Umbilical cord (tissue), 2 donors: ENCODE results near the gene FBXL14. TPM values are rescaled to one million over a fixed set of nuclear protein-coding genes. Genes with fewer than 3 reads are reported as not detected.
"Not testable (repeated sequence)": the region's sequence is repeated elsewhere in the genome, so short reads cannot be mapped to it uniquely, and the experiment has no call there.

Experiments
- DNase-seq: peaks from one replicate; pipeline ENCODE4 v3.0.0-alpha.2; 2015; ENCODE audit warnings: low spot score
- total RNA-seq: library from RNA; depleted of rRNA; stranded (reverse); fragments of >200 nt; gene quantifications from one replicate; pipeline ENCODE4 v1.2.3, GENCODE V29; 2014; ENCODE audit warnings: low replicate concordance; ENCODE audit not compliant: insufficient read depth

Gene FBXL14
- total RNA-seq, 1 donor from 2014 or later = 9.6 TPM

DNA sequence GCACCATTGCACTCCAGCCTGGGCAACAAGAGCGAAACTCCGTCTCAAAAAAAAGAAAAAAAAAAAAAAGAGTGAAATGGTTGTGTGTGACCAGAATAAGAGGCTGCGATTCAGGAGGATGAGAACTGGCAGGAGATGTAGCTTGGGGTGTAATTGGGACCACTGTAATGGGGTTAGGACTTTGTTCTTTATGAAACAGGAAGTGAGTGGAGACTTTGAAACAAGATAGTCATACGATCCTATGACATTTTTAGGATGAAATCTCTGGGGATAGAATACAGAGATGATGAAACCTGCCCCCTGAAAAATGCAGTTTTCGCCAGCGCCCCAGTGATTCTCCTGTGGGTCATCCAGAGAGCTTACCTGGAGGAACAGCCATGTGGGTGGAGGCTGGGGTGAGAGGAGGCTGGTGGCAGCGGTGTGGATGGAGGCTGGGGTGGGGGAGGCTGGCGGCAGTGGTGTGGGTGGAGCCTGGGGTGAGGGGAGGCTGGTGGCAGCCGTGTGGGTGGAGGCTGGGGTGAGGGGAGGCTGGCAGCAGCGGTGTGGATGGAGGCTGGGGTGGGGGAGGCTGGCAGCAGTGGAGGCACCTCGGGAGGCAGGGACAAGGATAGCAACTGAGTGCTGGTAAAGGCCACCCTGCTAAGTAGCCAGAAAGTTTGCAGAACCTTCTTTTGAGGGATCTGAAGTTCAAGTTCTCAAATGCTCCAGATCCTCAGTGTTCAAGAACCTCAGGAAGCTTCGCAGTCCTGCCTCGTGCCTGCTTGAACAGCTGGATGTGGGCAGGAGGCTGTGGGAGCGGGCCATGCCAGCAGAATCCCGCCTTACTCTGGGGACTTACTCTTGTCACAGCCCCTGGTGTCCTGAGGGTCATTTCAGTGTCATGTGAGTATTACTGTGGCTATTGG lies 20.2 kb downstream of the FBXL14 start:
- no peak for DNase-seq

DNA sequence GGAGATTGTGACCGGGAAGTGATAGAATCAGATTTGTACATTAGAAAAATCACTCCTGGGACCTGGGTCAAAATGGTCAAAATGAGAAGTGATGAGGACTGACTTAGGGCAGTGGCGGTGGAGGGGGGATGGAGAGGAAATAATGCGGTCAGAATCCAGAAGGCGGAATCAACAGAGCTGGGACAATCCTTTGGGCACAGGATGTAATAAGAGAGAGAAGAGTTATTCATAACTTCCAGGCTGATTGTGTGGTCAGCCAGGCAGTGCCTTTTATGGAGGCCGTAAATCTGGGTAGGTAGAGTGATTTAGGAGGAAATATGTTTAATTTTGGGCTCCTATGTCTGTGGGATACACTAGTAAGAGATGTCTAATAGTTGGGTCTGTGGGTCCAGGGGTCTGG lies 21.6 kb downstream of the FBXL14 start:
- DNase-seq = no peak

DNA sequence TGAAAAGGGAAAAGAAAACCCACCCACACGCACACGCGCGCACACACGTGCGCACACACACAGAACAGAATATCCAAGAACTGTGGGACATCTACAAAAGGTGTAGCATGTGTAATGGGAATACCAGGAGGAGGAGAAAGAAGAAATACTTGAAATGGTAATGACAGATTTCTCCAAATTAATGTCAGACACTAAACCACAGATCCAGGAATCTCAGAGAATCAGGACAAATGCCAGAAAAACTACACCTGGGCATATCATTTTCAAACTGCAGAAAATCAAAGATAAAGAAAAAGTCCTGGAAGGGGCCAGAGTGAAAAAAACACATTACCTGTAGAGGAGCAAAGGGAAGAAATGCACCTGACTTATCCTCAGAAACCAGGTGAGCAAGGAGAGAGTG lies 26.5 kb downstream of the FBXL14 start:
- no peak for DNase-seq

DNA sequence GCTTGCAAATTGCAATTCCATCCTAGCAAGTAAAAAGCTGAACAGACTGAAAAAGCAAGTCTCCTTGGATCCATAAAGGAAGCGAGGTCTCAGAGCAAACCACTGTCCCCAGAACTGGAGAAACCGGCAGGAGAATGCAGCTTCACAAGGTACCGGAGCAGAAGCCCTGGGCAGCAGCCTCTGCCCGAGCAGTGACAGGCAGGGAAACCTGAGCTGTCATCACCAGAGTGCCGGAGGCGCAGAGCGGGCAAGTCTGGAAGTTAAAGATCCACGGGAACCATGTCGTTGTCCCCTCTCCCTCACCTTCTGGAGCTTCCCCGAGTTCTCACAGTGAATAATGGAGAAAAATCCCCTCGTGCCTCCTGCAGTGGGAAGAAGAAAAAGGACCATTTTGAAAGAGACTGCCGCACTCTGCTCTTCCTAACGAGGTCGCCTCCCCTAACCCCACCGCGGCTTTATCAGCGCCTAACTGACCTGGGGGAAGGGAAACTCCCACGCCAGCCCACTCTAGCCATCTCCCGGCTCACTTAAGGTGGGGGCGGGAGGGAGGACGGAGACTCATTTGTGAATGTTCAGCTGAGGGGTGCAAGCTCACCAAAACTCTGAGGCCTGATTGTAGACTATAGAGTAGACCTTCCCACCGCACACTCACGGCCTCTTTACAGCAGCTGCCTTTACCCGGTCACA lies 27.8 kb downstream of the FBXL14 start:
- DNase-seq = no peak

DNA sequence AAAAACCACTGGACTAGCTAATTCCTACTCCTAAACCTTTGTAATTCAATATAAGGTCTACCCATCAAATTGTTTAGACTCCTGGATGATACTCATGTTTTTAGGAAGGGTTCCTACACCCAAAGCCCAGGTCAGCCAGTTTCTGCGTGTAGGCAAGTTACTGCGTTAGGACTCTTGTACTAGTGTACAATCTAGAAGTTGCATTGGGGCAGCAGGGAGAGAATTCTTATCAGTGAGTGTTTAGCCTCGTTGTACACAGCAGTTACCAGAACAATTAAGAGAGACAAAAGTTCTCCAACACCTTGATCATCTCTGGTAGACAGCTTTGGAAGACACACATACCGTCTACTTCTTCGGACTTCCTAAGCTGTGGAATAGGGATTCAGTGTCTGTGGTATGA lies 29.2 kb downstream of the FBXL14 start:
- DNase-seq = no peak

DNA sequence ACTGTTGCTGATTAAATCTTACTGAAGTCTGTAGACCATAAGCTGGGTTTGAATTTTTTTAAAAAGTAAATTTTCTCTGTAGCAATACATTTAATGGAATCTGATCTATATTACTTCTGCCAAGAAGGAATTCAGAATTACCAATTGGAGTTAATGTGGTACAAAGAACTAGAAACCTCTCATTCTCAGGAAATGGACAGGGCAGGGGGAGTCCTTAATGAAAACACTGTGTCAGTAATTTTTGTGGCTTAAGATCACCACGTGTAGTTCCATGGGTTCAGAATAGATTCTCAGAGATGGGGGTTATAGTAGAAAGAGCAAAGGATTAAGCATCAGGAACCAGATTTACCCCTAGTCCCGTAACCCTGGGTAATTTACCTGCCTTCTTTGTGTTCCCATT lies 30.3 kb downstream of the FBXL14 start:
- no peak for DNase-seq

DNA sequence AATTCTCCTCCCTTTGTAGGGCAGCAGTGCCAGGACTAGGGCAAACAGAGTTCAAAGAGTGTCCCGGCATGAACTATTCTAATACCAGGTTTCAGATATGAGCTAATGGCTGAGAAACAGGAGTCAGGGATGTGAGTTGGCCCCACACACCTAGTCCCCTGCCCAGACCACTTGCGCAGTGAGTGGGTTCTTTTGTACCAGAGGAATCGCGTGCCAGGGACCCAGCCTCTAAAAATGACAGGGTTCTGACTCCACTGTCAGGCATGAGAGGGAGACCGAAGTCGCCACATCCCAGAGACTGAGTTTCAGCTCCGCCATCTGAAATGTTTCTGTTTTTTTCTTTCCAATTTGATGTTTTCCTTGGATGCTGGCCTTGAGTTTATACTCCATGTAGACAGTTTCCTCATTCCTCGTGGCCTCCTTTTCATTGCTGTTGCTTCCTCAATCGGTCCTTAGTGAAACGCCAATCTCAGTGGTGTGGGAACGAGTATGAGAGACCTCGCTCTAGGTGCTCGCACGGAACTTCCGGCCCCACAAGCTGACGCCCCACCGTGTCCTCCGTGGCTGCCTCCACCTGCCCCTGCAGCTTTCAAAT lies 31.5 kb downstream of the FBXL14 start:
- DNase-seq = no peak

- no peak for DNase-seq
Observed at GRCh38 chr12:1560704-1561103, 33.7 kb downstream of the FBXL14 start.

- no peak for DNase-seq
Observed at GRCh38 chr12:1559676-1560091, 34.7 kb downstream of the FBXL14 start.

DNA sequence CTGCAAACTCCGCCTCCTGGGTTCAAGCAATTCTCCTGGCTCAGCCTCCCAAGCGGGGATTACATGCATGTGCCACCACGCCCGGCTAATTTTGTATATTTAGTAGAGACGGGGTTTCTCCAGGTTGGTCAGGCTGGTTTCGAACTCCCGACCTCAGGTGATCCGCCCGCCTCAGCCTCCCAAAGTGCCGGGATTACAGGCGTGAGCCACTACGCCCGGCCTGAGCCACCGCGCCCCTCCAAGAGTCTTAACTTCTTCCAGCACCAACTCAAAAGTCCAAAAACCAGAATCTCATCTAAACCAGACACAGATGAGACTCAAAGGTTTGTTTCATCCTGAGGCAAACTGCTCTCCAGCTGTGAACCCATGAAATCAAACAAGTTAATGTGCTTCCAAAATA lies 36.3 kb downstream of the FBXL14 start:
- not testable (repeated sequence) for DNase-seq

GRCh38 chr12:1553987-1554982 lies 40.1 kb downstream of the FBXL14 start:
- no peak for DNase-seq

- DNase-seq = no peak
Observed at GRCh38 chr12:1553536-1553935, 40.8 kb downstream of the FBXL14 start.

DNA sequence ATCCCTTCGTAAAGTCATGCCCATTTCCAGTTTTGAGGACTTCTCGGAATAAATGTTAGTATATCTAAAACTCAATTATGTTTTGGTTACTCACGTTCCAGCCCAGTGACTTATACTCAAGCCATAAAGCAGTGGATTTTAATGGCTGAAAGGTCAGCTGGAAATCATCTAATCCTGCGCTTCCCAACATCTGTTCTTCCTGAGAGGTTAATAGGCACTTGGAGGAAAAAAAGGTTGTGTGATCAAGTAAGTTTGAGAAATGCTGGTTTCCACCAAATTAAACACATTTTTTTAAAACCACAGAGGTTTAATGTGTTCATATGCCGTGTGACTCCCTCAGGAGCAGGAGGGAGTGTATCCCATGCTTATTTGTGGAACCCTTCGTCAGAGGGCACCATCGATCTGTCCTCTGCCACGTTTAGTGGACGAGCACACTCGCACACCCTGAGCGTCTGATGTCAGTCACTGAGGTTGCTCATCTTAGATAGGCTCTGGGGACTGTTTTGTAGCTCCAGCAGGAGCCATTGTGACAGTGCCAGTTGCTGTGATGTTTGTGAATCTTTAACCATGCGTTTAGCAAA lies 41.4 kb downstream of the FBXL14 start:
- DNase-seq = no peak

GRCh38 chr12:1552171-1552570 lies 42.2 kb downstream of the FBXL14 start:
- no peak for DNase-seq

DNA sequence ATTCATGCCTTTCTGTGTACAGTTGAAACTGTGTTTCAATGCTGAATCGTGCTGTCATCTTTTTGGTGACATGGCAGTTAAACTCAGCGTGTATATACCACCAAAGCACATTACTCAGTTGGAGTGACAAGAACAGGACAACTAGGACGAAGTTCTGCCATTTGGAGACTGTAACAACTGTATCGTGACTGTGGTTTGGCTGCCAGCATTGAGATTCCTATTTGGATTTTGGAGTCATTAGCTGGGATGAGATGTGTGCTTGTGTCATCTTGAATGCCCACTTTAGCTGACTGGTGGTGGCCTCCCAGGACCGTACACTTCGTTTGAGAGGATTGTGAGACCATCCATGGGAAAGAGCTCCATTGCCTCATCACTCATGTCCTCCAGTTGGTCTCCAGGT lies 42.9 kb downstream of the FBXL14 start:
- no peak for DNase-seq

- no peak for DNase-seq
Observed at GRCh38 chr12:1546931-1547640, 47.3 kb downstream of the FBXL14 start.

DNA sequence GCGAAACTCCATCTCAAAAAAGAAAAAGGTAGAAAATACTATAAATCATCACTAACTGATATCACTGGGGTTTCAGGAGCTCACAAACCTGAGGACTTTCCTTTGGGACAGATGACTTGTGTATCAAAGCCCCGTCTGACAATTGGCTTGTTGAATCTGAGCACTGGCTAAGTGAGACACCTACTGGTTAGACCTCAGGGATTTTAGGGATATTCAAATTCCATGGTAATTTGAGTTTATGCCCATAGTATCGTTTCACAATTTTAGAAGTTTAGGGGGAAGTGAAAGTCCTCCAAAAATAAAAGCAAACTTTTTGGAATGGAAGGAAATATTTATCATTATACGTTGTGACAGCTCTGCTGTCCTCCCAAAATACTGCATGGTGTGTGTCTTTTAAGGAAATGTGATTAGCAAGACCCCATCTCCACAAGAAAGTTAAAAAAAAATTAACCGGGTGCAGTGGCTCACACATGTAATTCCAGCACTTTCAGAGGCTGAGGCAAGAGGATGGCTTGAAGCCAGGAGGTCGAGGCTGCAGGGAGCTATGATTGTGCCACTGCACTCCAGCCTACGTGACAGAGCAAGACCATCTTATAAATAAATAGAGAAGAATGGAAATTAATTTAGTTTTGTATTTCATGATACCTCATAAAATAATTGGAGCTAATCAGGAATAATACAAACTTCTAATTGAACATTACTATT lies 49.2 kb downstream of the FBXL14 start:
- DNase-seq = no peak

- DNase-seq = no peak
Observed at GRCh38 chr12:1542599-1542998, 51.8 kb downstream of the FBXL14 start.

DNA sequence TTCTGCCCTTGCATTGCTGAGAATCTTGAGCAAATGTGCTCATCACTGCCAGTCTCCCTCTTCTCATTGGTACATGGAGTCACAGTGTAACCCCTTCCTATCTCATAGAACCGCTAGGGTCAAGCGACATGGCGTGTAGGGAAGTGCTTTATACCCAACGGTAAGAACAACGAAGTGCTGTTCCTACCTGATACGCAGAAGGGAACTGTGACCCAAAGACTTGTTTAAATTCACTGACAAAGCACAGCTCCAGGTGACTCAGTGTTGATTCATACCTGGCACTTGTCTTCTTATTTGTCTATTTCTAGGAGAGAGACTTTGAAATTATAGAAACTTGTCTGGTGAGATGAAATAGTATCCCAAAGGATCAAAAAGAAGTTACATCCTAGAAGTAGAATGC lies 53.7 kb downstream of the FBXL14 start:
- DNase-seq = no peak

GRCh38 chr12:1539135-1539534 lies 55.2 kb downstream of the FBXL14 start:
- no peak for DNase-seq
